Measurements from ENCODE around the gene SGSM1.

The SGSM1 gene

DNA sequence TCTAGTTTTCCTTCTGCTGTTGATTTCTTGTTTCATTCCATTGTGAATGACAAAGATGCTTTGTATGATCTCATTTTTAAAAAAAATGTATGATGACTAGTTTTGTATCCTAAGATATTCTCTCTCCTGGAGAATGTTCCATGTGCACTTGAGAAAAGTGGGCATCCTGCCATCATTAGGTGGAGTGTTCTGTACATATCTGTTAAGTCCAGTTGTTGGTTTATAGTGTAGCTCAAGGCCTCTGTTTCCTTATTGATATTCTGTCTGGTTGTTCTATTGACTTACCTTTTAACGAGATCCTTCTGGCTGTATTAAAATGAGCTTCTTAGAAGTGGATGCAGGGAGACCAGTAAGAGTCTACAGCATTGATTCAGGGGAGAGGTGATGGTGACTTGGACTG lies 35.2 kb downstream of the SGSM1 start:
- no peak for DNase-seq

DNA sequence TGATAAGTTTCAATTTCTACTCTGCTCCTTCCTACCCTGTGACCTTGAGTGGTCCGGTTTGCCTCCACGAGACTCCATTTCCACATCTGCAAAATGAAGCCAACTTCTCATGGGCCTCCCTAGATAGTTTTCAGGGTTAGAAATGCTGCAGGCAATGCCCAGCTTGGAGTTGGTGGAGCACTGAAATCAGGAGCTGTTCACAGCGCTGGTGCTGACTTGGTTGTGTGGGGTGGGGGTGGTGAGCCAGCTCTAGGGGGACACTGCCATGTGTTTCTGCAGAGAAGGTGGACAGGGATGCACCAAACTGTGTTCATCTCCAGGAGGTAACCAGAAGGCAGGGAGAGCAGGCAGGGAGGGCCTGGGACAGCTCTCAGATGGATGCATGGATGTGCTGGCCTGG lies 37.0 kb downstream of the SGSM1 start:
- DNase-seq, result no peak

DNA sequence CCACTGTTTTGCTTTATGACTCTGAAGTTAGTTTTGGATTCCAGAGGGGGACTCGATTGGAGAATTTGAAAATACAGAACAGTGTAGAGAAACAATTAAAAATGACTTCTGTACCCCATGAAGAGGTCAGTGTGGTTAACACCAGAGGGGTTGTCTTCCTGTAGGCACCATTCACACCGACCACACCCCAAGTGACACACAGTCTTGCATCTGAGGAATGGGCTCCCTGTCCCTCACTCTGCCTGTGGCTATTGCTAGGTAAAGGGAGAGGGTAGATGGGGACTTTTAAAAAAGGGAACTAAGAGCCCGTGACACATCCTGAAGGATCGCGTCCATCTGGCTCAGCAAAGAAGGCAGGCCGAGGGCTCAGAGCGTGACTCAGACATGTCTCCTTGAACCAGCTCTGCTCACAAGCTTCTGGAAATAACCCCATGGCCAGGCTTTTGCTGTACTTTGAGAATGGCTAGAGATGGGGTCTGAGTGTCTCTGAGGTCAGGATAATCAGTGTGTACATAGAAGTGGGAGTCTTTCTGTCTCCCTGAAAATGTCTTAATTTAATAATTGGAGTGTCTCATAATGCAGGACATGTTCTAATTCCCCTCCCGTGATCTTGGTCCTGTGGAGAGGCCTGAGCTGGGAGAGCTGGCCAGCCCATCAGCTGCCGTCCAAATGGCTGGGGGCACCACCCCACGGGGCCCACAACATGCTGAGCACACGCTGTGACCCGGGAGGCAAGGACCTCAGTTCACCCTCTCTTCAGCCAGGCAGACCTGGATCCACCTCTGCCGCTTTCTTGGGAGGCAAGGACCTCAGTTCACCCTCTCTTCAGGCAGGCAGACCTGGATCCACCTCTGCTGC lies 39.3 kb downstream of the SGSM1 start:
- DNase-seq, result no peak

DNA sequence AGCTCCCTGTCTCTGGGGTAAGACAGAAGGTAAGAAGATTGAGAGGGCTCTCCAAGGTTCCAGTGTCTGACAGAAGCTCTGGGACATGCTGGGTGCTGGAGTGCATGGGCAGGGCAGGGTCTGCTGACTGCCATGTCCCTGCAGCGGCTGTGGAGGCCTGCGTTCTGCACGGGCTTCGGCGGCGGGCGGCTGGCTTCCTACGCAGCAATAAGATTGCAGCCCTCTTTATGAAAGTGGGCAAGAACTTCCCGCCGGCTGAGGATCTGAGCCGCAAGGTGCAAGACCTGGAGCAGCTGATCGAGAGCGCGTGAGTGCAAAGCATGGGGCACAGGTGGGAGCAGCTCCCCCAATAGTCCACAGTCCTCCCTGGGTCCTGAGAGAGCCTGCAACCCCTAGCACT lies 41.5 kb downstream of the SGSM1 start:
- DNase-seq, result no peak

DNA sequence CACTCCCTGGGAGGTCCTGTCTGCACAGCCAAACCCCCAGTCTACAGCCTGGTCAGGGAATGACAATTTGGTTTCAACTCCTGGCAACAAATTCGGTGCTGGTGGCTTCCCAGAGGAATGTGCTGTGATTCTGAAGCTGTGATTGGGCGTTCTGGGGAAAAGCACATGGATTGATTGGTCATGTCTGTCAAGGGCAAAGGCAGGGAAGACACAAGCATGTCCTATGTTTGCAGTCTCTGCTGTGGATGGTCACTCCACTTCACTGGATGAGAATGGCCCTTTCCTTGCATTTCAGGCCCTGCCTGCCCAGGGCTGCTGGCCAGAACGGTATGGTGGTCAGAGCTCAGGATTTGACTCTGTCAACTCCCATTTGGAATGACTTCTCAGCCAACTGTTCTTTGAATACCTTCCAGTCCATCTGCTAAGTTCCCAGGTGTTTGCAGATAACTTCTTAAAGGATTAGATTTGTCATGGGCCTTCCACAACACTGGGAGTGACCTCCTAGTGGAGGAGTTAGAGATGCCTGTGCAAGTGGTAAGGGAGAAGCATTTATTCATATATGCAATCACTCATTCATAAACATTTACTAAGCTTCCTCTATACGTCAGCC lies 42.7 kb downstream of the SGSM1 start:
- DNase-seq, result no peak

DNA sequence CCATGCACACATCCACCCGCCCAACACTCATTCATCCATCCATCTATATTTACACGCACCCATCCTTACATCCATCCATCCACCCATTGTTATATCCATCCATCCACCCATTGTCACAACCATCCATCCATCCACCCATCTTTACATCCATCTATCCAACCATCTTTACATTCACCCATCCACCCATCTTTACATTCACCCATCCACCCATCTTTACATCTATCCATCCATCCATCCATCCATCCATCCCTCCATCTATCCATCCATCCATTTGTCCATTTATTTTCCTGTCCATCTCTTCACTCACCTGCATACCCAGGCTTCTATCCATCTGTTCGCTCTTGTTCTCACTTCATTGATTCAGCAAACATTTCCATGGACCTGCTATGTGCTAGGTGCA lies 49.8 kb downstream of the SGSM1 start:
- DNase-seq, result no peak

DNA sequence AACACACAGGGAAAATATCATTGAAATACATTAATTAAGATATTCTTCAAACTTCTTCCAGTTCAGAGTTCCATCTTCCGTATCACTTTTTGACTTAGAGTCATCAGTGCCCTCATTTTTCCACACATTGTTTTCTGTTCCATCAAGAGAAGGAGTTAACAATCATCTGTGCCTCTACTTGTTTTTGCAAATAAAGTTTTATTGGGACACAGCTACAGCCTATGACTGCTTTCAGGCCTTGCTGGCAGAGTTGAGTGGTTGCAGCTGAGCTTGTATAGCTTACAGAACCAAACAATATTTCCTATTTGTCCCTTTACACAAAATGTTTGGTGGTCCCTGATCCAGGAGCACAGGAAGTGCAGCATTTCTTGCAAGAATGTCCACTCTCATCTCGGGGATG lies 51.6 kb downstream of the SGSM1 start:
- DNase-seq, result no peak

DNA sequence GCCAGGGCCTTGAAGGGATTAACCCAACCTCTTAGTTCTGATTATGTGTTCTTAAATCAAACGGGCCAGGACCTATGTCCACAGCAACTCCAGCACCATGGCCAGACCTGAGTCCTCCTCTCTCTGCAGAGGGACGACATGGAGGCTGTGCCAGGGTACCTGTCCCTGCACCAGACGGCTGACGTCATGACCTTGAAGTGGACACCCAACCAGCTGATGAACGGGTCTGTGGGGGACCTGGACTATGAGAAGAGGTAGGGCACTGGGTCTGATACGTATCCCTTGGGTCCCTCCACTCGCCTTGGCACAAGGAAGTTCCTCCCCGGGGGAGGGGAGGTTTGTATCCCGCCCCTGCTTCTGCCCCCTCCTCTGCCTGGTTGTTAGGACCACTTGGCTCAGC lies 53.6 kb downstream of the SGSM1 start:
- no peak for DNase-seq

DNA sequence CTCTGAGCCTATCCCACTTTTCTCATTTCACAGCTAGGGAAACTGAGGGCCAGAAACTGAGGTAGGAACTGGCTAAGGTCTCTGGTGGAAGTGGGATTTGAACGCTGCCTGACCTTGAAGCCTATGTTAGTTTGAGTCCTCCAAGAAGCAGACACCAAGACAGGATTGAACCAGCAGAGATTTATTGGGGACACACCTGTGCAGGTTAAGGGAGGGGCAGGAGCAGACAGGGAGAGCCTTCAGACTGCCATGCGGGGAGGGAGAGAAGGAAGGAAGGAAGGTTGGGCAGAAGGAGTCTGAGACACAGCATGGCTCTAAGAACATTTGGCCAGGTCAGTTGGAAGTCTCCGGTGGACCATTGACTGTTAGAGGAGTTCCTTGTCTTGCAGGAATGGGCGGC lies 59.5 kb downstream of the SGSM1 start:
- no peak for DNase-seq

DNA sequence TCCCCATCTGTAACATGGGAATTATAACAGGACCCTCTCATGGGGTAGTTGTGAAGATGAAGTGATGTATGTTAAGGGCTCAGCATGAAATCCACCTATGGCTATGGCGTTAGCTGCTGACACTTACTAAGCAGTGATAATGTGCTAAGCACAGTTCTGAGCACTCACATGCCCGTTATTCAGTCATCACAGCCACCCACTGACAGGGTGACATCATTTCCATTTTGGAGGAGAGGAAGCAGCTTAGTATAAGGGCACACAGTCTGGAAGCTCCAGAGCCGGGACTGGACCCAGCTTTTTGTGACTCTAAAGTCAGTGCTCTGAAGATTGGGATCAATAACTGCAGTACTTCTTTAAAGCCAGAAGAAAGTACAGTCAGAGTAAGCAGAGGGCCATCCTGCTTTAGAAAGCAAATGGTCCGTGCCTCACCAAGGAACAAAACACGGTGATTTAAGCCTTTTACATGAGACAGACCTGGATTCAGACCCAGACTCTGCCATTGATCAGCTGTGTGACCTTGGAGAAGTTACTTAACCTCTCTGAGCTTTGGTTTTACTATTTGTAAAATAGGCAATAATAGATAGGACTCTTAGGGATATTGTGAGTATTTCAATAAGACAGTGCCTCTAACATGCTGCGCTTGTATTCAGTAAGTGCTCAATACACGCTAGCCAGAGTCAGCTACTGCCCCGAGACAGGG lies 61.5 kb downstream of the SGSM1 start:
- no peak for DNase-seq

DNA sequence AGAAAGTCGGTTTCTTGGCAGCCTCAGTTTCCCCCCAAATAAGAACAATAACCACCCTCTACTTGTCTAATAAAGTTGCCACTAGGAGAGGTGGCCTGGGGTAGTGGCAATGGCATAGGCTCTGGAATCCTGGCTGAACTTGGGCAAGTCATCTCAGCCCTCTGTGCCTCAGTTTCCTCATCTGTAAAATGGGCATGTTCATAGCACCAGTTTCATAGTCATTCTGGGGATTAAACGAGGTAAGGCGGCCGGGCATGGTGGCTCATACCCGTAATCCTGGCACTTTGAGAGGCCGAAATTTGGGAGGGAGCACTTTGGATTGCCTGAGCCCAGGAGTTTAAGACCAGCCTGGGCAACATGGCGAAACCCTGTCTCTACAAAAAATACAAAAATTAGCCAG lies 63.0 kb downstream of the SGSM1 start:
- no peak for DNase-seq

DNA sequence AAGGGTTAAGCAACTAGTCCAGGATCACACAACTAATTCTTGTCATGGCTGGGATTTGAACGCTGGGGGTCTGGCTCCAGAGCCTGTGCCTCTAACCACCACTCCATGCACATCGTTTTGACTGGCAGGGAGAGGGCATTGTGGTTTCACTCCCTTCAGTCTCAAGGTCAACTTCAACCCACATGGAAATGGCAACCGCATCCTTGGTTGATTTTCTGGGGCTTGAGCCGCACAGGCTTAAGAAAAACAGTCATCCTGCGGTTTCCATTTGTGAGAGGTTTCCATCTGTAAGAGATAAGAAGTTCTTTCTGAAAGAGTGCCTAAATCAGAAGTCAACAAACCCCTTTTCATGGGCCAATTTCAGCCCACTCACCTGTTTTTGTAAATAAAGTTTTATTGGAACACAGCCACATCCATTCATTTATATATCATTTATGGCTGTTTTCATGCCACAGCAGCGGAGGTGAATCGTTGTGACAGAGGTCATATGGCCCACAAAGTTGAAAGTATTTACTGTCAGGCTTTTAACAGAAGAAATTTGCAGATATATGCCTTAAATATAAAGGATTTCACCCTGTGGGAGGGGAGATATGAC lies 65.7 kb downstream of the SGSM1 start:
- no peak for DNase-seq

DNA sequence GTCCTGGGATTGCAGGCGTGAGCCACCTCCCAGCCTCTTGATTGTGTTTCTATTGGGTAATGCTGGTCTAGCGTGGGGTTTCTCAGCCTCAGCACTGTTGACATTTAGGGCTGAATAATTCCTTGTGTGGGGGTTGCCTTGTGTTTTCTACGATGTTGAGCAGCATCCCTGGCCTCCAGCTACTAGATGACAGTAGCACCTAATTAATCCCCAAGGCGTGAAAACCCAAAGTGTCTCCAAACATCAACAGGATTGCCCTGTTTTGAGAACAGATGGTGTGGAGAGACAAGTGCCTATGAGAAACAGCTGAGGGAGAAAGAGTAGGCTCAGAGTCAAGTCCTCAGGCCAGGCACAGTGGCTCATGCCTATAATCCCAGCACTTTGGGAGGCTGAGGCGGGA lies 67.2 kb downstream of the SGSM1 start:
- no peak for DNase-seq

DNA sequence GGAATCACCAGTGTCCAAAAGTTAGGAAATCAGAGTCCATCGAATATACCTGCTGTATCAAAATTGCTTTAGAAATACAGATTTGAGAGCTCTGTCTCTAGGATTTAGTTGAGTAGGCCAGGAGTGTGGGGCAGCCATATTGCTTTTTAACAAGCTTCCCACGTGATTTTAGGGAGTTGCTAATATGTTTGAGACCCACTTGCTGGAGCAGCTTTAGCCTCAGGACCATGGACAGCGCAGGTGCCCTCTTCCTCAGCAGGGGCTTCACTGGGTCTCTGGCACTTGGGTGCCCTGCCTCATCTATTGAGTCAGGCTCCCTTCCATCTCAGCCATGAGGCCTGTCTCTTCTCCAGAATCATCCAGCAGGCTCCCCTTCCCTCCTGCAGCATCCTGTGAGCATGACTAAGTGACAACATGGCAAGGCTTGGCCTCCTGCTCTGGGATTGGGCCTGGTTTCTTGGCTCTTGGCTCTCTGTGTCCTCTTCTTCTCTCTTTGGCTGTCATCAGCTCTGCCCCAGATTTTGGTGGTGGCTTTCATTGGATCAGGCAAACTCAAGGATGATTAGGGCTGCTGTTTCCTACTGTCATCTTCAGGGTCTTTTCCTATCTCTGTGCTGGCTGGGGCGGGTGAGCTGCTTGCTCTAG lies 70.0 kb downstream of the SGSM1 start:
- DNase-seq, result no peak

DNA sequence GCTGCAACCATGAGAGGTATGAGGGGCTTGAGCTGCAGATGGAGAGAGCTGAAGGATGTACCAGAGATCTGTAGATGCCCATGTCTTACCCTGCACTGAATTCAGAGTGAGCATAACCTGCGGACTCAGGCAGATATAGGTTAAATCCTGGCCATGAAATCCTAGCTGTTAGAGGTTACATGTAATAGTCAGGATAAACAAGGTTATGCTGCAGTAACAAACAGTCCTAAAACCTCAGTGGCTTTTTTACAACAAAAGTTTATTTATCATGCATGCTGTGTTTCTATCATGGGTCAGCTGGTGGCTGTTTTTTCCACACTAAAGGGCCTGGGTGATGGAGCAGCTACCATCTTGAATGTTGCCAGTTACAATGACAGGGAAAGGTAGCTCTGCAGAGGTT lies 70.7 kb downstream of the SGSM1 start:
- no peak for DNase-seq

DNA sequence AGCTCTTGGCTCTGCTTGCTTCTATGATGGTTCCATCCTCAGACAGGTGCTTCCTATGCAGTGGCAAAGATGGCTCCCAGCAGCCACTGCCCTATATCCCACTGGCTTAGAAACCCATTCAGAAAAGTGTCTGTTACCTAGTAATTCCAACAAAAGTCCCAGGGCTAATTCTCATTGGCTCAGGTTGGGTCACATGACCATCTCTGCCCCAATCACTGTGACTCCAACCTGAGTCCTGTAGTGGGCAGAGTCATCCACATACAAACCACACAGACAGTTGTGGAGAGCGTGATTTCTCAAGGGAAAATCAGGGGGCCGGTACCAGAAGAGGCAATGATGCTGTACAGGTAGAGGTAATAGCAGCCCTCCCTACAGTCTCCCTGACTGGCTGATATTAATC lies 73.0 kb downstream of the SGSM1 start:
- DNase-seq, result no peak

DNA sequence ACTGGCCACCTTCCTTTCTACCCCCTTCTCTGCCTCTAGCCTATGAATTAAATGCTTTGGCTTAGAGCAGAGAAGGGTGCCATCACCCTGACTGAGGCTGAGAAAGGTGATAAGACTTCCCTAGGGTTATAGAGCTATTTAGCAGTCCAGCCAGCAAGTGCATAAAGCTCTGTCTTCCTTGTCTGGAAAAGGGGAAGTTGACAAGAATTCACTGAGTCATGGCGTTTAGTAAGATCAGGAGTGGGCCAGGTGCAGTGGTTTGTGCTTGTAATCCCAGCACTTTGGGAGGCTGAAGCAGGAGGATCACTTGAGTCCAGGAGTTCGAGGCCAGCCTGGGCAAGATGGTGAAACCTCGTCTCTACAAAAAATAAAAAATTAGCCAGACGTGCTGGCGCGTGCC lies 77.4 kb downstream of the SGSM1 start:
- DNase-seq, result peak; percentile 0

DNA sequence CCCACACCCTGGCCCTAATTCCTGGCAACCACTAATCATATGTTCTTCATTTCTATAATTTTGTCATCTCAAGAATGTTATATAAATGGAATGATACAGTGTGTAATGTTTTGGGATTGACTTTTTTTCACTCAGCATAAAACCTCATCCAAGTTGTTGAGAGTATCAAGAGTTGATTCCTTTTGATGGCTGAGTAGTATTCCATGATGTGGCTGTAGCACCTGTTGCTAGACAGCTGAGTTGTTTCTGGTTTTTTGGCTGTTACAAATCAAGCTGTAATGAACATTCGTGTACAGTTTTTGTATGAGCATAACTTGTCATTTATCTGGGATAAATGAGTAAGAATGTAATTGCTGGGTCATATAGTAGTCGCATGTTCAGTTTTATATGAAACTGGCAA lies 81.2 kb downstream of the SGSM1 start:
- DNase-seq, result no peak

DNA sequence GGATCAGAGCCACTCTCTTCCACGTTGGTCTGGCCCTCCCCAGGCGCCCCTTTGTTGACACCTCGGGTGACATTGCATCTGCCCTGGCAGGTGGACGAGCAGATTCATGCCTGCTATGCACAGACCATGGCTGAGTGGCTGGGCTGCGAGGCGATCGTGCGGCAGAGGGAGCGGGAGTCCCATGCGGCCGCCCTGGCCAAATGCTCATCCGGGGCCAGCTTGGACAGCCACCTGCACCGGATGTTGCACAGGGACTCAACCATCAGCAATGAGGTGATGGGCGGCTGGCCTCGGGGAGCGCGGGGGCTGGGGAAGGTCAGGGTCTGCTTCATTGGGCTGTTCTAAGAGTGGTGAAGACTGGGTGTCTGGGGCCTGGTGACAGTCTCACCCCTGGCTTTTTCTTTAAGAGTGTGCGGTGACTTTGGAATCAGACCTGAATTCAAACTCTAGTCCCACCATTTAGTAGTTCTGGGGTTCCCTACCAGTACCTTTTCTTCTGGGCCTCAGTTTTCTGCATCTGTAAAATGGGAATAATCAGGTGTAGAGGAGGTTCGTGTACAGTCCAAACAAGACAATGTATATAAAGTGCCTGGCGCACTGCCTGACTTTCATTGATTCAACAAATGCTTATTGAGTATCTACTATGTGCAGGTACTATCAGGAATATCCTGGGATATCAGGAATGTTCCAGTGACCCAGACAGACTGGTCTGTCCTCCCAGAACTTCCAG lies 87.5 kb downstream of the SGSM1 start:
- no peak for DNase-seq

DNA sequence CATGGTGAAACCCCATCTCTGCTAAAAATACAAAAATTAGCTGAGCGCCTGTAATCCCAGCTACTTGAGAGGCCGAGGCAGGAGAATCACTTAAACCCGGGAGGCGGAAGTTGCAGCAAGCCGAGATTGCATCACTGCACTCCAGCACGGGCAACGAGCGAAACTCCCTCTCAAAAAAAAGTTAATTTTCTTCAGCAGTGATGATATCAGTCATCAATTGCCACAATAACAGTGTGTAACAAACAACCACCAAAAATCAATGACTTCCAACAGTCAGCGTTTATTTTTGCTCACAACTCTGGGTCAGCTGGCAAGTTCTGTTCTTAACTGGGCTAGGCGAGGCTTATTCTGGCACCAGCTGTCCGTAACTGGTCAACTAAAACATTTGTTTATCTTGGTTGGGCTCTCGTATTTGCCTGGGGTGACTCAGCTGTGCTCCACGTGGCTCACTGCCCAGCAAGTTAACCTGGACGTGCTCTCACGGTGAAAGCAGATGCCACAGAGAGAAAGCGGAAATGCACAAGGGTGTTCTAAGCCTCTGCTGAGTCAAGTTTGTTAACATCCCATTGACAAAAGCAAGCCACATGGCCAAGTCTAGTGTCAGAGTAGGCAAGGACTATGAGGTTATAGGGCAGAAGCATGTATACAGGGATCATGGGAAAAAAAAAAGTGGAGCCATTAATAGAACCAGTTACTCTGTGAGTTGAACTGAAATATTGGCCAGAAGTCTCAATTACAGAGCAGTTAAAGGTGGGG lies 88.4 kb downstream of the SGSM1 start:
- peak; percentile 34 for DNase-seq

DNA sequence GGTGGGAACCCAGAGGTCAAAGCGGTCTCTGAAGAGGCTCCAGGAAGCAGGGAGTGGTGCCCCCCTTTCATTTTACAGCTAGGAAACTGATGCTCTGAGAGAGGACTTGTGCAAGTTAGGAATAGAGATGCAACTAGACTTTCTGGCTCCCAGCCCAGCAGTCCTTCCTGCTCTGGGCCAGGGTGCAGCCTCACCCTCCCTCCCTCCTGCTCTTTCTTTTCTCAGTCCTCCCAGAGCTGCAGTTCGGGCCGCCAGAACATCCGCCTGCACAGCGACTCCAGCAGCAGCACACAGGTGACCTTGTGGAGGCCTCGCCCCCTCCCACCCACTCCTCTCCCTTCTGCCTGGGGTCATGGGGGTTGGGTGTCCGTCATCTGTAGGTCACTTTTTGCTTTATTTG lies 89.0 kb downstream of the SGSM1 start:
- DNase-seq, result no peak

DNA sequence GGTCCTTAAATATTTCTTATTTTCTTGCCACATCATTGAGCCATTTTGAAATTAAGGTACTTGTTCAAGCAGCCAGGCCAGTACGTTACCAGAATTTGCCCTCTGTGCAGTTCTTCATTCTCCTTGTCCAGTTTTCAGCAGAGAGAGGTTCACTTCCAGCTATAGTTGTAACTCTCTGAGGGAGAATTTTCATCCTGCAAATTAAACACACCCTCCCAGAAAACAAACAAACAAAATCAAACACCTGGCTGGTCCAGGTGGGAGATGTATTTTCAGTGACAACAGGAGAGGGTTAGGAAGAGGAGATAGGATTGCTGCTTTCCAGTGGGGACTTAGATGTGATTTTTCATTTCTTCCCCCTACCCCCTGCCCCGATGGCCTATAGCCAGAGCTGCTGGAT lies 95.4 kb downstream of the SGSM1 start:
- DNase-seq, result no peak

Data from SIG-M5 (cell line).